Fibroblast of villous mesenchyme (primary cell): Measurements from ENCODE around the gene KRTAP10-8. TPM values are rescaled to one million over a fixed set of nuclear protein-coding genes. Genes with fewer than 3 reads are reported as not detected.

Experiments
- DNase-seq: peaks from one replicate; pipeline ENCODE4 v3.0.0-alpha.2; 2010; ENCODE audit warnings: low read depth
- H3K4me3 ChIP-seq: 2 replicates; pipeline ENCODE4 v1.5.1; 2011; ENCODE audit warnings: low read depth, mild to moderate bottlenecking, low read length
- CTCF ChIP-seq: IDR thresholded peaks from 2 replicates; pipeline ENCODE4 v1.5.1; 2012; ENCODE audit warnings: low read depth, mild to moderate bottlenecking, low read length; ENCODE audit not compliant: insufficient read depth
- total RNA-seq: library from RNA; depleted of rRNA; stranded (reverse); fragments of >200 nt; gene quantifications from 2 replicates; pipeline ENCODE4 v1.2.3, GENCODE V29; 2012

The KRTAP10-8 gene
- total RNA-seq, 1 donor = not detected

GRCh38 chr21:44612669-44613229, 870 bp downstream of the KRTAP10-8 start:
- no peak for TF ChIP-seq CTCF
- no peak for DNase-seq

GRCh38 chr21:44613386-44614155, 1.7 kb downstream of the KRTAP10-8 start:
- no peak overlapping the region for H3K4me3 ChIP-seq
- TF ChIP-seq CTCF = no peak
- DNase-seq = no peak

More at GRCh38 chr21:44612669-44613229, 870 bp downstream of the KRTAP10-8 start:
- no peak overlapping the region for H3K4me3 ChIP-seq

- no peak for TF ChIP-seq CTCF
- DNase-seq = no peak
Observed at GRCh38 chr21:44614161-44614631, 2.3 kb downstream of the KRTAP10-8 start.

GRCh38 chr21:44614961-44615391, 3.1 kb downstream of the KRTAP10-8 start:
- TF ChIP-seq CTCF = no peak
- no peak for DNase-seq
- H3K4me3 ChIP-seq = no peak overlapping the region

More at GRCh38 chr21:44614161-44614631, 2.3 kb downstream of the KRTAP10-8 start:
- no peak overlapping the region for H3K4me3 ChIP-seq

GRCh38 chr21:44615466-44615865, 3.6 kb downstream of the KRTAP10-8 start:
- no peak overlapping the region for H3K4me3 ChIP-seq
- TF ChIP-seq CTCF = no peak
- DNase-seq = no peak

GRCh38 chr21:44615911-44616590, 4.2 kb downstream of the KRTAP10-8 start:
- no peak for TF ChIP-seq CTCF
- DNase-seq = no peak
- H3K4me3 ChIP-seq = no peak overlapping the region
